GM12875 (cell line): Measurements from ENCODE around the gene CALR.

Experiments
- H3K4me3 ChIP-seq: one replicate; pipeline ENCODE4 v1.5.1; 2011; ENCODE audit warnings: low read depth, low read length, control low read depth
- CTCF ChIP-seq: IDR thresholded peaks from 2 replicates; pipeline ENCODE4 v1.5.1; 2011; ENCODE audit warnings: low read depth, mild to moderate bottlenecking, control low read depth, inconsistent platforms, low read length, moderate library complexity, borderline replicate concordance; ENCODE audit not compliant: insufficient read depth

CALR gene

GRCh38 chr19:12924621-12925310 lies 13.6 kb upstream of the CALR start:
- TF ChIP-seq CTCF = no peak
- no peak overlapping the region for H3K4me3 ChIP-seq

- TF ChIP-seq CTCF = no peak
- no peak overlapping the region for H3K4me3 ChIP-seq
Measured at GRCh38 chr19:12930002-12930645, 8.3 kb upstream of the CALR start.

- no peak for TF ChIP-seq CTCF
- H3K4me3 ChIP-seq = peak overlapping the region; percentile 90
Measured at GRCh38 chr19:12932392-12933286, 5.8 kb upstream of the CALR start.

- no peak for TF ChIP-seq CTCF
- H3K4me3 ChIP-seq = peak within 1 kb of the TSS; percentile 90
Measured at GRCh38 chr19:12933287-12934072, 4.9 kb upstream of the CALR start, which contains the start of gene FARSA. Gene FARSA (minus strand): TSS chr19:12933711. CDS start chr19:12933696, 15 bp downstream.

GRCh38 chr19:12935071-12935470 lies 3.3 kb upstream of the CALR start:
- H3K4me3 ChIP-seq = no peak overlapping the region

More at GRCh38 chr19:12935071-12935470, 3.3 kb upstream of the CALR start:
- TF ChIP-seq CTCF = no peak
